Psoas muscle (tissue), 8 donors: ENCODE results near the gene SNAPC4. TPM values are rescaled to one million over a fixed set of nuclear protein-coding genes. Genes with fewer than 3 reads are reported as not detected.

ENCODE experiments used
- ATAC-seq, 4 donors: fragments of 200-7000 bp; cut with Tn5 transposase; one replicate each; pipeline ENCODE4 v1.9.1; 2020; ENCODE audit warnings: moderate library complexity in 3 of 4, mild to moderate bottlenecking in 2 of 4
- DNase-seq, 2 donors: peaks; one replicate each; pipeline ENCODE4 v3.0.0-alpha.2; 2020
- H3K27ac ChIP-seq: fragments of 200-600 bp; one replicate; pipeline ENCODE4 v1.8.0; 2022
- H3K27me3 ChIP-seq, 3 donors: fragments of 200-600 bp in 1 of 3; one replicate each; pipeline versions ENCODE4 v1.6.1 to v1.8.0; 2013 to 2022; ENCODE audit warnings: low read length in 2 of 3, mild to moderate bottlenecking in 2 of 3, moderate library complexity in 1 of 3; ENCODE audit not compliant: insufficient read depth in 3 of 3
- H3K36me3 ChIP-seq, 2 donors: fragments of 200-600 bp in 1 of 2; one replicate each; pipeline versions ENCODE4 v1.6.1 to v1.8.0; 2013 to 2022; ENCODE audit warnings: low read depth in 1 of 2, mild to moderate bottlenecking in 1 of 2, moderate library complexity in 1 of 2; ENCODE audit not compliant: insufficient read depth in 1 of 2
- H3K4me1 ChIP-seq: fragments of 200-600 bp; one replicate; pipeline ENCODE4 v1.8.0; 2022
- H3K4me3 ChIP-seq: fragments of 200-600 bp; one replicate; pipeline ENCODE4 v1.8.0; 2022; ENCODE audit warnings: mild to moderate bottlenecking
- H3K9me3 ChIP-seq: fragments of 200-600 bp; one replicate; pipeline ENCODE4 v1.8.0; 2022
- WGBS, 3 donors: extraction: QIAGEN DNeasy Blood & Tissue Kit; methylation state at CpG; one replicate each; pipeline versions ENCODE4 v1.1.6 to v1.1.7; 2013; 5-methylcytosine and 5-hydroxymethylcytosine counted together
- intact Hi-C, 2 donors: fragments of 100-400 bp; cut with DNase I; formaldehyde crosslinking; loops; one replicate each; pipeline versions ENCODE4 v1.11.0 to v1.14.2; 2022
- polyA plus RNA-seq, 3 donors: library from polyadenylated mRNA; stranded (reverse); fragments of 200-250 nt; gene quantifications; one replicate each; pipeline ENCODE4 v1.2.3, GENCODE V29; 2013
- total RNA-seq, 4 donors: library from RNA; stranded (reverse); fragmentation: NEBNext Ultra II Directional in 2 of 4; extraction: Animal tissue kit (Norgen Biotek cat#: 25700) in 2 of 4; gene quantifications; one replicate each; pipeline versions ENCODE4 v1.2.1 to v1.2.4, GENCODE V29; 2021 to 2023
- TF ChIP-seq, protein P1 (sequence below): fragments of 200-600 bp; IDR thresholded peaks from one replicate; pipeline ENCODE4 v1.8.0; 2022; ENCODE audit warnings: antibody characterized with exemption
- donor health status: healthy with polysubstance abuse.
- donor health status: DM: no; HTN: no; CAD: no; lungs with moderate emphysema.
- donor health status: Bipolar disorder and iron deficiency.
- donor health status: healthy.
- donor health status: DM: yes; HTN: yes; CAD: no.
- donor health status: DM: no; HTN: no; CAD: no.
- donor health status: DM: no; HTN: no; CAD: no.
- donor health status: DM: yes; HTN: yes; CAD: no.

SNAPC4 gene
- total and polyA plus RNA-seq, 7 donors, result 3.1 to 6.5 (median 4.6) TPM

DNA sequence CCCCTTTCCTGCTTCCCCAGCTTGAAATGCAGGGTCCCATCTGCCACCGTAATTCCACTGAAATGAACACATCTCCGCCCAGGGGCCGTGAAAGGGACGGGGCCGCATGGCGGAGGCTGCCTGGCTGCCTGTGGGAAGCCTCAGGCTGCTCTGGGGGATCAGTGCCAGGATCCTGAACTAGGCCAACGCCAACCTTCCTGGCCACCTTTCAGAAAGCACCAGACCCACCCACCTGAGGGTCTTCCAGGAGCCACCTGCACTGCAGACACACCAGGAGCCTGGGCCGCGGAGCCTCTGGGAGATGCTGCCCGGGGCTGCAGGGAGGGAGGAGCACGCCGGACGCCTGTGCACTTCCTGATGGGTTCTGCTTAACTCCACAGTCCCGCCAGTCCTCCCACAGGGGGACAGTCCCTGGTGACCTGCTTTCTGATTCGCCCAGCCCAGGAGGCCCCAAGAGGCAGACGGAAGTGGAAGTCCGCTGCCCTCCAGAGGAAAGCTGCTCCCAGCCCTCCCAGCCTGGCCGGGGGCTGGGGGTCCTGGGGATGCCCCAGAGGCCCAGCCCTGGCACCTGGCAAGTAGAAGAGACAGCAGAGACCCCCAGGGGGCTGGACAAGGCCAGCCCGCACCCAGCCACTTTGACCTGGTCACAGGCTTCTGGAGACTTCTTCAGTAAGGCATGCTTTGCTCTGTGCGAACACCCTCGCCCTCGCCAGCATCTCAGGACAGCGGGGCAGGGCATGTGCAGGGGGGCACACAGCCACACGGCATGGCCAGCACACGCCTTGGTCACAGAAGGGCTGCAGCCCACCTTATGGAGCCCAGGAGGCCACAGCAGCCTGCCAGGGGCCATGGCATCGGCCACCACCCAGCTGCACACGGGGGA lies 26.4 kb downstream of the SNAPC4 start, which contains the start of gene CARD9:
Gene CARD9 (minus strand): TSS at position 370 of the 883 bp plus-strand sequence. CDS start 1,591 bp downstream, outside the sequence.
- peak in 1 of 4 donors; percentile 41 for ATAC-seq
- no peaks in the 10 kb centered on the region for H3K9me3 ChIP-seq
- no peak within 1 kb of the TSS for H3K27ac ChIP-seq
- TF ChIP-seq, protein P1, sequence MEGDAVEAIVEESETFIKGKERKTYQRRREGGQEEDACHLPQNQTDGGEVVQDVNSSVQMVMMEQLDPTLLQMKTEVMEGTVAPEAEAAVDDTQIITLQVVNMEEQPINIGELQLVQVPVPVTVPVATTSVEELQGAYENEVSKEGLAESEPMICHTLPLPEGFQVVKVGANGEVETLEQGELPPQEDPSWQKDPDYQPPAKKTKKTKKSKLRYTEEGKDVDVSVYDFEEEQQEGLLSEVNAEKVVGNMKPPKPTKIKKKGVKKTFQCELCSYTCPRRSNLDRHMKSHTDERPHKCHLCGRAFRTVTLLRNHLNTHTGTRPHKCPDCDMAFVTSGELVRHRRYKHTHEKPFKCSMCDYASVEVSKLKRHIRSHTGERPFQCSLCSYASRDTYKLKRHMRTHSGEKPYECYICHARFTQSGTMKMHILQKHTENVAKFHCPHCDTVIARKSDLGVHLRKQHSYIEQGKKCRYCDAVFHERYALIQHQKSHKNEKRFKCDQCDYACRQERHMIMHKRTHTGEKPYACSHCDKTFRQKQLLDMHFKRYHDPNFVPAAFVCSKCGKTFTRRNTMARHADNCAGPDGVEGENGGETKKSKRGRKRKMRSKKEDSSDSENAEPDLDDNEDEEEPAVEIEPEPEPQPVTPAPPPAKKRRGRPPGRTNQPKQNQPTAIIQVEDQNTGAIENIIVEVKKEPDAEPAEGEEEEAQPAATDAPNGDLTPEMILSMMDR, result no peak
- H3K27me3 ChIP-seq, result peaks cover 0 to 6% (median 0%) of the 10 kb centered on the region in 3 donors
- WGBS, 3 donors, result 69% methylated on average over 26 to 27 of the region's 27 CpGs
- intact Hi-C loops, result no loop called here
- no peak for DNase-seq
- peaks cover 0 to 8% of the 10 kb centered on the region in 2 donors for H3K36me3 ChIP-seq
- H3K4me1 ChIP-seq, result no peaks in the 10 kb centered on the region
- peak within 1 kb of the TSS; percentile 22 for H3K4me3 ChIP-seq

DNA sequence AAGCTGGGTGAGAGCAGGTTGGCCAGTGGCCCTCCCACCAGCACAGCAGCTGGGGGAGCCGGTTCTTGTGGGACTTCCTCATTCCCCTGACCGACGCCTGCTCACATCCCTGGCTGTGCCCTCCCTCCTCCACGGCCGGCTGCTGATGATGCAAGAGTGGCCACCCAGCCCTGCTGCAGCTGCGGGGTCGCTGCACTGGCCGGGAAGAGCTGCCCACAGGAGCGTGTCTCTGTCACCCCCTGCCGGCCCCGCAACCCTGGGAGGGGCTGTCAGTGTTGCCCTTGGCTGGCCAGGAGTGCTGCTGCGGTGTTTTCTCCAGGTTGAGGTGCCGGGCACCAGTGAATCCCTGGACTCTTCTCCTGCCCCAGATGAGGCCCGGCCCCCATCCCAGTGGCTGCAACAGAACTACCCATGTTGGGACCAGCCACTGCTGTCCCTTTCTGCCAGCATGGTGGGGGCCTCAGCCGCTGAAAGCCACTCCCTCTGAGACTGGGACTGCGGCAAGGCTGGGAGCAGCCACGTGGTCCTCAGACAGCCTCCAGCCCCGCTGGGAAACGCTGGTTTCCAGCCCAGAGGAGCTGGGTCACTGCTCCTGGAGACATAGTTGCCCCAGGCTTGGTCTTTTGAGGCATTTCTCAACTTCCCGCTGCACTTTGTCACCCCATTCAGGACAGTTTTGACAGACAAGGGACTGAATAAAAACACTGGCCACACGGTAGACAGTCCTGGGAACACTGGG lies 27.2 kb downstream of the SNAPC4 start:
- Histone ChIP-seq H3K36me3 (peaks cover 0 to 3% of the 10 kb centered on the region in 2 donors), H3K4me1 (no peaks in the 10 kb centered on the region), H3K9me3 (no peaks in the 10 kb centered on the region), H3K27ac (no peak overlapping the region), H3K4me3 (peak overlapping the region; percentile 22), H3K27me3 (peaks cover 0 to 13% (median 0%) of the 10 kb centered on the region in 3 donors)
- intact Hi-C loops, result no loop called here
- DNase-seq, result peak; percentile 72 to 82
- peak; percentile 20 to 56 (median 26) for ATAC-seq
- TF ChIP-seq, protein P1, result no peak
- WGBS, 3 donors, result 17 to 22% (median 18%) methylated on average over 21 of the region's 21 CpGs

DNA sequence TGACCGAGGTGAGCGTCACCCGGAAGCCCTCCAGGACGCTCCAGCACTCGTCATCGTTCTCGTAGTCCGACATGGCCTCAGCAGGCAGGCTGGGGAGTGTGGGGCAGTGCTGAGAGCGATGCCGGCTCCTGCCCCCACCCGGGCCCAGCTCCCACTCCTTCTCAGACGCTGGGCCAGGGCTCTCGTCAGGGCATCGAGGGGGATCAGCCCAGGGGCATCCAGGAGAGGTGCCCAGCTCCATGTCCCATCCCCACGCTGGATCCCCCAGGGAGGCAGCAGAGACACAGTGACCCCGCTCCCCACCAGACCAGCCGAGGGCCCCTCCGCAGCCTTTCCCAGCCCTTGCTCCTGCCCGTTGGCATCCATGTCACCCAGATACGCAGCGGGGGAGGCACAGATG lies 28.0 kb downstream of the SNAPC4 start:
- Histone ChIP-seq H3K36me3 (peaks cover 0 to 3% of the 10 kb centered on the region in 2 donors), H3K4me3 (no peak overlapping the region), H3K27me3 (peaks cover 0 to 13% (median 0%) of the 10 kb centered on the region in 3 donors), H3K4me1 (no peaks in the 10 kb centered on the region), H3K27ac (no peak overlapping the region), H3K9me3 (no peaks in the 10 kb centered on the region)
- ATAC-seq (no peak), DNase-seq (no peak)
- WGBS, 3 donors, result 79 to 83% (median 80%) methylated on average over 21 of the region's 21 CpGs
- TF ChIP-seq, protein P1, result no peak
- intact Hi-C loops, result no loop called here

DNA sequence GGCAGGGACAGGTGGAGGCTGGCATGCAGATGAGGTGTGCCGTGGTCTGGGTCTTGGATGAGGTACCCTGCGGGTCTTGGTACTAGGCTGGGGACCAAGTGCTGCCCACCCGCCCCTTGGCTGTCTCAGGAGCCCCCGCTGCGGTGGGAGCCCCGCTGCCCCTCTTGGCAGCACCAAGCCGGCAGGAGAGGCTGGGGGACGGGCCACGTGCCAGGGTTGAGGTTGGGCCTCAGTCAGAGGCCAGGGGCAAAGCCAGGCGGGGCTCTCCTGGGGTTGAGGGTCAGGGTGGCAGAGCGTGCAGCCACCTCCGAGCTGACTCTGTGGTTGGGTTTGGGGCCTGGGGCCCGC lies 28.5 kb downstream of the SNAPC4 start:
- 87 to 90% (median 88%) methylated on average over 8 to 13 of the region's 13 CpGs for WGBS, 3 donors
- H3K36me3 ChIP-seq, result peaks cover 0 to 3% of the 10 kb centered on the region in 2 donors
- no peak for DNase-seq

More for the DNA sequence above, 28.5 kb downstream of the SNAPC4 start:
- Histone ChIP-seq H3K9me3 (no peaks in the 10 kb centered on the region), H3K4me3 (no peak overlapping the region), H3K4me1 (no peaks in the 10 kb centered on the region), H3K27ac (no peak overlapping the region), H3K27me3 (peaks cover 0 to 13% (median 0%) of the 10 kb centered on the region in 3 donors)
- no peak for ATAC-seq
- TF ChIP-seq, protein P1, result no peak
- intact Hi-C loops, result no loop called here
